Mucosa of descending colon (tissue), 3 donors: ENCODE data around the gene EFNA5. TPM values are rescaled to one million over a fixed set of nuclear protein-coding genes. Genes with fewer than 3 reads are reported as not detected.

ENCODE experiments used
- ATAC-seq: fragments of 200-7000 bp; cut with Tn5 transposase; one replicate; pipeline ENCODE4 v1.9.1; 2020; ENCODE audit warnings: mild to moderate bottlenecking, moderate library complexity
- DNase-seq, 3 donors: peaks; one replicate each; pipeline ENCODE4 v3.0.0-alpha.2; 2020
- H3K36me3 ChIP-seq: fragments of 200-600 bp; one replicate; pipeline ENCODE4 v1.8.0; 2021; ENCODE audit warnings: low read depth, mild to moderate bottlenecking
- H3K4me1 ChIP-seq: fragments of 200-600 bp; one replicate; pipeline ENCODE4 v1.8.0; 2021; ENCODE audit warnings: low read depth, mild to moderate bottlenecking
- H3K4me3 ChIP-seq: fragments of 200-600 bp; one replicate; pipeline ENCODE4 v1.8.0; 2021; ENCODE audit warnings: mild to moderate bottlenecking
- H3K9me3 ChIP-seq: fragments of 200-600 bp; one replicate; pipeline ENCODE4 v1.8.0; 2021; ENCODE audit warnings: mild to moderate bottlenecking
- intact Hi-C, 2 donors: fragments of 100-400 bp; cut with DNase I in 1 of 2; cut with micrococcal nuclease in 1 of 2; formaldehyde crosslinking; loops; one replicate each; pipeline versions ENCODE4 v1.11.0 to v1.11.1; 2022; cut with DNase I, micrococcal nuclease
- total RNA-seq, 3 donors: library from RNA; stranded (reverse); fragmentation: NEBNext Ultra II Directional in 2 of 3; extraction: Animal tissue kit (Norgen Biotek cat#: 25700) in 2 of 3; gene quantifications; one replicate each; pipeline versions ENCODE4 v1.2.1 to v1.2.4, GENCODE V29; 2021 to 2023
- TF ChIP-seq, protein P1 (sequence below): fragments of 200-600 bp; IDR thresholded peaks from one replicate; pipeline ENCODE4 v1.8.0; 2022; ENCODE audit warnings: antibody characterized with exemption, mild to moderate bottlenecking
- donor health status: DM: no; HTN: no; CAD: no; lungs with moderate emphysema.
- donor health status: DM: no; HTN: no; CAD: no.
- donor health status: DM: no; HTN: yes; CAD: no.

The EFNA5 gene
- total RNA-seq, 3 donors from 2014 or later = 12.7 to 14.4 (median 14.3) TPM

DNA sequence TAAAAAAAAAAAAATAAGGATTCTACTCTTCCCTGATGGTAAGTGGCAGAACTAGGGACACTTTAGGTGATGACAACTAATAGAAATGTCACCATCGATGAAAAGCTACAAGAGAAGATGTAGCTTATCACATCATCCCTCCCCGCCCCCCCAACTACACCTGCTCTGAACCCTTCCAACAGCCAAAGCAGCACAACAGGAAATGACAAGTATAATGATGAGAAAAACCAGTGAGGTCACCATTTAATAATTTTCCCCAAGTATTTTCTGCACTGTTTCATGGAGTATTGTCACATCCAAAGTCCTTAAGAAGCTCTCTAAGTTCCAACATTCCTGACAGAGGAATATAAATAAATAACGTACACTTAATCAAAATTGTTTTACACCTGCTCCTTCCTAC lies 221.4 kb downstream of the EFNA5 start:
- H3K36me3 ChIP-seq = no peaks in the 10 kb centered on the region
- H3K9me3 ChIP-seq = no peaks in the 10 kb centered on the region
- H3K4me1 ChIP-seq = no peaks in the 10 kb centered on the region
- intact Hi-C loops = no loop called here
- DNase-seq (no peak), ATAC-seq (no peak)
- H3K4me3 ChIP-seq = no peak overlapping the region
- TF ChIP-seq, protein P1, sequence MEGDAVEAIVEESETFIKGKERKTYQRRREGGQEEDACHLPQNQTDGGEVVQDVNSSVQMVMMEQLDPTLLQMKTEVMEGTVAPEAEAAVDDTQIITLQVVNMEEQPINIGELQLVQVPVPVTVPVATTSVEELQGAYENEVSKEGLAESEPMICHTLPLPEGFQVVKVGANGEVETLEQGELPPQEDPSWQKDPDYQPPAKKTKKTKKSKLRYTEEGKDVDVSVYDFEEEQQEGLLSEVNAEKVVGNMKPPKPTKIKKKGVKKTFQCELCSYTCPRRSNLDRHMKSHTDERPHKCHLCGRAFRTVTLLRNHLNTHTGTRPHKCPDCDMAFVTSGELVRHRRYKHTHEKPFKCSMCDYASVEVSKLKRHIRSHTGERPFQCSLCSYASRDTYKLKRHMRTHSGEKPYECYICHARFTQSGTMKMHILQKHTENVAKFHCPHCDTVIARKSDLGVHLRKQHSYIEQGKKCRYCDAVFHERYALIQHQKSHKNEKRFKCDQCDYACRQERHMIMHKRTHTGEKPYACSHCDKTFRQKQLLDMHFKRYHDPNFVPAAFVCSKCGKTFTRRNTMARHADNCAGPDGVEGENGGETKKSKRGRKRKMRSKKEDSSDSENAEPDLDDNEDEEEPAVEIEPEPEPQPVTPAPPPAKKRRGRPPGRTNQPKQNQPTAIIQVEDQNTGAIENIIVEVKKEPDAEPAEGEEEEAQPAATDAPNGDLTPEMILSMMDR = no peak

GRCh38 chr5:107447587-107447986 lies 223.2 kb downstream of the EFNA5 start:
- no peak for ATAC-seq
- DNase-seq = no peak
- no peaks in the 10 kb centered on the region for H3K9me3 ChIP-seq
- intact Hi-C loops = no loop called here
- no peaks in the 10 kb centered on the region for H3K4me1 ChIP-seq
- no peak overlapping the region for H3K4me3 ChIP-seq
- no peaks in the 10 kb centered on the region for H3K36me3 ChIP-seq
- TF ChIP-seq, protein P1 = no peak

- no peaks in the 10 kb centered on the region for H3K36me3 ChIP-seq
- H3K4me1 ChIP-seq = no peaks in the 10 kb centered on the region
- DNase-seq (no peak), ATAC-seq (no peak)
- intact Hi-C loops = no loop called here
- TF ChIP-seq, protein P1 = no peak
- no peaks in the 10 kb centered on the region for H3K9me3 ChIP-seq
- no peak overlapping the region for H3K4me3 ChIP-seq
Observed at GRCh38 chr5:107446972-107447371, 223.8 kb downstream of the EFNA5 start.

- no peak for ATAC-seq
- intact Hi-C loops = no loop called here
- no peak overlapping the region for H3K4me3 ChIP-seq
Observed at GRCh38 chr5:107444300-107444699, 226.4 kb downstream of the EFNA5 start.

GRCh38 chr5:107443897-107444296 lies 226.8 kb downstream of the EFNA5 start:
- H3K4me1 ChIP-seq = no peaks in the 10 kb centered on the region
- no peak for ATAC-seq
- H3K9me3 ChIP-seq = peaks cover 6% of the 10 kb centered on the region
- intact Hi-C loops = no loop called here
- no peaks in the 10 kb centered on the region for H3K36me3 ChIP-seq
- H3K4me3 ChIP-seq = no peak overlapping the region
- TF ChIP-seq, protein P1 = no peak
- DNase-seq = no peak

More at GRCh38 chr5:107444300-107444699, 226.4 kb downstream of the EFNA5 start:
- TF ChIP-seq, protein P1 = no peak
- no peaks in the 10 kb centered on the region for H3K36me3 ChIP-seq
- no peaks in the 10 kb centered on the region for H3K4me1 ChIP-seq
- no peak for DNase-seq
- peaks cover 2% of the 10 kb centered on the region for H3K9me3 ChIP-seq

GRCh38 chr5:107442452-107442851 lies 228.3 kb downstream of the EFNA5 start:
- DNase-seq = no peak
- no peaks in the 10 kb centered on the region for H3K36me3 ChIP-seq
- H3K4me3 ChIP-seq = no peak overlapping the region
- no peak for ATAC-seq
- H3K4me1 ChIP-seq = no peaks in the 10 kb centered on the region
- TF ChIP-seq, protein P1 = no peak
- peaks cover 6% of the 10 kb centered on the region for H3K9me3 ChIP-seq
- intact Hi-C loops = no loop called here
